H1 (cell line): Measurements from ENCODE around the gene HERC5. TPM values are rescaled to one million over a fixed set of nuclear protein-coding genes. Genes with fewer than 3 reads are reported as not detected.

Experiments used
- CBX8 ChIP-seq: fragments of 300-800, 300-1000 bp; sonication (generic); IDR thresholded peaks from 2 replicates; pipeline ENCODE4 v1.7.1; 2016; ENCODE audit warnings: low read depth, low read length, borderline replicate concordance
- E2F6 ChIP-seq: IDR thresholded peaks from 2 replicates; pipeline ENCODE4 v1.6.1; 2012; ENCODE audit warnings: inconsistent platforms
- GTF2F1 ChIP-seq: IDR thresholded peaks from 2 replicates; pipeline ENCODE4 v1.6.1; 2012; ENCODE audit warnings: low read depth, low read length, improper control_type of control experiment, borderline replicate concordance
- KDM4A ChIP-seq: IDR thresholded peaks from one replicate; pipeline ENCODE4 v1.7.1; 2012; ENCODE audit warnings: low read depth, mild to moderate bottlenecking, moderate library complexity, low read length, inconsistent platforms; ENCODE audit not compliant: severe bottlenecking
- POLR2AphosphoS5 ChIP-seq: IDR thresholded peaks from 2 replicates; pipeline ENCODE4 v1.6.1; 2011; ENCODE audit warnings: low read depth, low read length
- SIN3A ChIP-seq, 2 experiments: IDR thresholded peaks in 1 of 2; conservative IDR thresholded peaks in 1 of 2; 2 replicates each; pipeline ENCODE4 v1.6.1; 2011 to 2012; ENCODE audit warnings: low read length in 2 of 2, improper control_type of control experiment in 1 of 2, low read depth in 1 of 2, mild to moderate bottlenecking in 1 of 2
- SRF ChIP-seq: IDR thresholded peaks from 2 replicates; pipeline ENCODE4 v1.6.1; 2011; ENCODE audit warnings: mild to moderate bottlenecking, low read depth, low read length, moderate library complexity
- polyA plus RNA-seq, 7 experiments: library from polyadenylated mRNA; depleted of rRNA in 3 of 7; stranded (reverse) in 5 of 7; unstranded in 2 of 7; fragments of >200 nt in 5 of 7; fragments of 200-250 nt in 2 of 7; gene quantifications; 1 replicate in 5 of 7; 2 replicates in 1 of 7; 4 replicates in 1 of 7; pipeline versions ENCODE4 v1.2.1 to v1.2.3, GENCODE V29; 2011 to 2013; ENCODE audit warnings: missing spikeins in 2 of 7, mixed read lengths in 2 of 7
- total RNA-seq: library from RNA; stranded (reverse); fragmentation: NEBNext Ultra II Directional; extraction: Animal tissue kit (Norgen Biotek cat#: 25700); gene quantifications from 2 replicates; pipeline ENCODE4 v1.2.1, GENCODE V29; 2021

Gene HERC5
- total and polyA plus RNA-seq, 2 of the 8 experiments (the other 6 are each of a cell fraction or from before 2014, with no cell fraction given) = 6.6 to 20.7 TPM

- TF ChIP-seq SRF (no peak), POLR2AphosphoS5 (no peak), KDM4A (no peak), E2F6 (no peak), CBX8 (no peak), SIN3A (conservative IDR thresholded peaks at IDR 0.05 in 1 of 2, IDR thresholded peaks at IDR 0.05 in 1 of 2; ENCODE audit: low read depth in 1 of 2, low read length in 2 of 2) (no peak), GTF2F1 (no peak)
These were observed 36.1 kb upstream of the HERC5 start (continued) for GRCh38 chr4:88420844-88421243.
